SHP77 treated with DMSO at 0.1 percent for 48 hours (cell line): ENCODE results near the gene NKX2-1.
"Not testable (repeated sequence)": the region's sequence is repeated elsewhere in the genome, so short reads cannot be mapped to it uniquely, and the experiment has no call there.

Source experiments
- DNase-seq: peaks from one replicate; lab custom pipeline; 2025; lab: John Stamatoyannopoulos, UW

NKX2-1 gene

DNA sequence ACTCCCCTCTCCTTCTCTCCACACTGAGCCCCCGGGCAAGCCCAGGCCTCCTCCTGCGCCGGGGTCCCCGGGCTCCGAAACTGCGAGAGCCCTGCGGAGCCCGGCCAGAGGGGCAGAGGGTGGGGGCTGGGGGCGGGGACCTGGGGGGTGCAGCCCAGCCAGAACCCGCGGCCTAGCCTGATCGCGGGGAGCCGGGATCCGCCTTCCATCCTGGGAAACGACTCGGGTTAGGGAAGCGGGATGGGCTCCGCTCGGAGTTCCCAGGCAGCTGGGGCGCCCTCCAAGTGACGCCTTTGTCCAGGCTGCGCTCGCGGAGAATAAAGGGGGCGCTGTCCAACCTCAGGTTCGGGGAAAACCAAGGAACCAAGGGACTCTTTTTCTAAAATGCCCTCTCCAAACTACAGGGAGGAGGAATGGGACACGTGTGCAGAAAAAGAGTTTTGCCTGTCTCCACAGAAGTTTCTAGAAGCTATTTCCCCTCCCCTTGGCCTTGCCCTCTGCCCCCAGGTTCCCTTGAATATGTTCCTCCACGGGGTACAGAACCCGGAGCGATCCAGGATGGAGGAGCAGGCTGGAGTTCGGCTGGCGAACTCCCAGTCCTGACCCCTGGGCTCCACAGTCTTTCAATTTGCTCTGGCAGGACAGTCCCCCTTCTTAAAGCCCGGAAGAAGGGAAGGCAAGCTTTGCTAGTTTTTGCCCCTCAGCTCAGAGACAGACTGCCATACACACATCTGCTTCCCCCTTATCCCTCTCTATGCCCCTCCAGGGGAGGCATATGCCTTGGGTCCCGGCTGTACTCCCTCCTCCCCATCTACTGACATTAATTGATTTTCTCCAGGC, 13.9 kb downstream of the NKX2-1 start:
- DNase-seq: peak; percentile 29

DNA sequence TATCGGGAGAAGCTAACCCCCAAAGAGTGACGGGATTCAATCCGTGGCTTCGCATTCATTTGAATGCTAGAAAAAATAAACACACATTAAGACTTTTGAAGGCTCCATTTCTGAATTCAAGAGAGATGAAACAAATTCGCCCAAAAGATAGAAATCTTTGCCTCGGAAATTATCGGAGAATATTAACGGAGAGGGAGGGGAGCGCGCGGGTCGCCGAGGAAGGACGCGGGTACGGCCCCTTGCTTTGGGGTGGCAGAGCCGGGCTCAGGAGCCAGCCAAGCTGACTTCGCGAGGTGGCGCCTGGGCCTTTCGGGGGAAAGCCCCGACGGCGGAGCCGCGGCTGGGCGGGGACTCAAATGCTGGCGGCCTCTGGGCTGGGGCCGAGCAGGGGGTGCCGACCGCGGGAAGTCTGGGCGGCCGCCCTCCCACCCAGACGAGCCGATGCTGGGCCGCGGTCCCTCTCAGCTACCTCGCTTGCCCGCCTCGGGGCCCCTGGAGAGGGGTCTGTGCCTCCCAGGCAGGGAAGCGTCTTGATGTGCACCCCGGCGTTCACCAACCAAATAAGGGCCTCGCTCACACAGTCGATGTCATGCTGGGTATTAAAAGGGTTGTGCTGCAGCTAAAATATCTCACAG, 14.7 kb downstream of the NKX2-1 start:
- no peak for DNase-seq

DNA sequence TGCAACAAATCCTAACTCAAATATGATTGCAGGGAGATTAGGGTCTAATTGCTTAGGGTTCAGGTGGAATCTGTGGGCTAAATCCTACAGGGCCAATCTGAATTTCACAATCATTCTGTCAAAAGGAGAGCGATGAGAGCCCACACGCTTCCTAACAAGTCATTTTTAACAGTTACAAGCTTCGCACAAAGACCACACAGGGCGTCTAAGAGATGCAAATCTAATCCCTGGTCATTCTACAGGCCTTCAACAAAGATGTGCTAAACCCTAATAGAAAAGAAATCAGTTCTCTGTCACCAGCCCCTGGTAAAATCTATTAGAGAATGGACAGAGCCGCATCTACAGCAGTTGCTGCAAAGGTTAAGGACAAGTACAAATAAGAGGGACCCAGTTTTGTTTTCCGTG, 15.3 kb downstream of the NKX2-1 start:
- DNase-seq: peak; percentile 38

DNA sequence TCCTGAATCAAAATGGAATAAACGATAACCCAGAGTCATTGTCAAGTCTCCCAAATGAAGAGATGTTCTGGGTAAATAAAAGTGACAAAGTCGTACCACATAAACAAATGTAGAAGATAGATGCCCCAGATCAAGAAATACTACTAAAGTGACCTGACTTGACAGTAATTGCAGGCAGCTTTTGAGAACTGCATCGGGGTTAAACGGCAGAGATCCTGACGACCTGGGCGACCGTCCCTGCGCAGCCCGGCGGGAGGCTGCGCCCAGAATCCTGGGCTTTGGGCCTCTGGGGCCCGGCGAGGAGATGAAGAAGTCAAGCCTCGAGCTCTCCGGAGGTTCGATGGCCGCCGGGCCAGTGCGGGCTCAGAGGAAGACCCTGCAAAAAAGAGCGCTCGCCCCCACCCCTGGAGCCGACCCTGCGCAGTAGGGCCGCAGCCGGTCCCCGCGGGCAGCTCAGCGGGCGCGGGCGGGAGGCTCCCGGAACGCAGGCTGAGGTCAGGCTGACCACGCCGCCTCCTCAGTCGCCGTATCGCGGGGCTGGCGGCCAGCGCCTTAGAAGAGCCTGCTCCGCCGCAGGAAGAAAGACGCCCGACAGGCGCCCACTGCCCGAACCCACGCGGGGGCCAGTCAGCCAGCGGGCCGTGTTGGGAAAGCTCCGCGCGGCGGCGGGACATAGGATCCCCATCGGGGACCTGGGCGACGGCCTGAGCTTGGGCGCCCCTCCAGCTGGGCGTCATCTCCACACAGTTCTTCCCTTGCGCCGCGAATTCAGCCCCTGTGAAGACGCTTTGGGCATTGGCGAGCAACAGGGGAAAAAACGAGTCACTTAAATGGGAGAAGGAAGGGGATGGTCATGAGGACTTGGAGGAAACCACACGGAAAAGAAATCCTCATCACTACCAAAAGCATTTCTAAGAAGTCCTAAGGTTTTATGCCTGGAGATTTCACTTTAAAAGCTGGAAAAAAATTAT, 16.0 kb downstream of the NKX2-1 start:
- DNase-seq: peak; percentile 44

DNA sequence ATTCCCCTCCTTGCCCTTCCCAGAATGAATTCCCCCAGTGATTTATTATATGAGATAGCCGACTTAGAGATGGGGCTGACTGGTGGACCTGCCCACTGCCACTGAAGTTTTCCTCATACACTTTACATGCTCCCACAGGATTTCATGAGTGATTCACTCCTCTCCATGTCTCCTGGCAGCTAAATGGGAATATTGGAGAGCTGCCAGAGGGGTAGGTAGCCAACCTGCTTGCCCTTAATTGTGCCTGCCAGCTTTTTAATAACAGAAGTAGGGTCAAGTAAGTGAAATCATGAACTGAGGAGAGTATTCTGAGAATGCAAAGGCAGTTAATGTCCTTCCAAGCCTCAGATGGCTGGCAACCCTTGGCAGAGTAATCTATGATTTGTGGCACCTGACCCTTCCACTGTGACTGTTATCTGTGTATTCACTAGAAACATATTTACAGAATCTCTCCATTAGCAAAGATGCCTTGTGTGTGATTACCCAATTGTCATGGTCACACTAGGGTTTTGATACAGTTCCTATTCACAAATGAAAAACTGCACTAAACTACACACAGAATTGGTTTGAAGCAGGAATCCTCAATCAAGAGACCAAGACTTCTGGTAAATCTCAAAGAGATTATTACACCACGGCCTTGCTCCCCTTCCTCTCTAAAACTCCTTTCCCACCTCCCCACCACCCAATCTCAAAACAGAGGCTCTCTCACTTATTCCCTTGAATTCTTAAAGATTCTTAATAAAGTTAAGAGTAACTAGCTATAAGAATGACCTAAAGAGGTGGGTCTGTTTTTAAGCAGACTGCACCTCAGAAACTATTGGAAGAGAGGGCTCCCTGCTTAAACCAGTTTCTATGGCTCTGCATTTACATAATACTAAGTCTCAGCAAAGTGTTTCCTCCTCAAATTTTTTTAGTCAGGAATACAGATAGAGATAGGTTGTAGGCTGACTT, 17.2 kb downstream of the NKX2-1 start:
- DNase-seq: peak; percentile 48

DNA sequence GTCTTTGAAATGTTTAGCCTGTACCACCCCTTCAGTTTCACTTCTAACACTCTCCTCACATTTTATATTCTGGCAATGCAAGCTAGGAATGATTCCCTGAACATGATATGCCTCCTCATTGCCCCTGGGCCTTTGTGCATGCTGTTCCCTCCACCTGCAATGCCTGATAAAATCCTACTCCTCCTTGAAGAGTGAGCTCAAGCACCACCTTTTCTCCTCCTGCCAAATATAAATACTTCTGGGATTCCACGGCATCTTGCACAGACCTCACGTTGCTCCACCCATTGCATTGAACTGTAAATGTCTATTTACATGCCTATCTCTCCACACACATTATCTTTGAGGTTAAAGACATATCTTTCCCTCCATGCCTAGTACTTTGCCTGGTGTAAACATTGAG, 21.1 kb downstream of the NKX2-1 start:
- DNase-seq: no peak

DNA sequence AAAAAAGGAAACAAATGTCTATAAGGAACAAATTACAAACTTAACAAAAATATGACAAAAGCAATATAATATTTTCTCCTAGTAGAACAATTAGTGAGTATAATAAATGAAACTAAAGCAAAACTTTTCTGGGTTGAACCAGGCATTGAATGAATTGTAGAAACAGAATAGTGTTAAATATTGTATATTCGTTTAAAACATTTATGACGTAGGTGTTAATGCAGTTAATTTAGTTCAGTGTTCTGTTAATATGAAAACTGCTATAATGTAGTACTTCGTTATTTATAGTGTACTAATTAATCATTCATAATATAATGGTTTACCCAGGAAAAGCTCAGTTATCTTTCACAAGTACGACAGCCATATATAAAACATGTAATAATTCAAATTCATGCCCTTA, 23.7 kb downstream of the NKX2-1 start:
- DNase-seq: no peak

DNA sequence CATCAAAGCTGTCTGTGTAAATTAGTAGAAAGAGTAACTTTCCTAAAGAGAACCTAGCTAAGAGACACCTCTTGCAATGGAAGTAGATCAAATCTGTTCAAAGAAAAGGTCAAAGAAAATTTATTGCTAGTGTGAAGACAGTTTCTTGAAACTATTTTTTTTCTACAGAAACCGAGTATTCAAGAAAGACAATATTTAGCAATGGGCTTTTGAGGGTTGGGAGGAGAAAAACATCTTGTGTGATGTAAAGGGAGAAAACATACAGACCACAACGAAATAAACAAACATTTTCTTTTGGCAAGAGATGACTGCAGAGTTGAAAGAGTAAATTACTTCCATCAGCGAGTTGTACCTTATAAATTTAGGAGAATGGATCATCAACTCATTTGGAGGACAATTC, 24.4 kb downstream of the NKX2-1 start:
- DNase-seq: no peak

DNA sequence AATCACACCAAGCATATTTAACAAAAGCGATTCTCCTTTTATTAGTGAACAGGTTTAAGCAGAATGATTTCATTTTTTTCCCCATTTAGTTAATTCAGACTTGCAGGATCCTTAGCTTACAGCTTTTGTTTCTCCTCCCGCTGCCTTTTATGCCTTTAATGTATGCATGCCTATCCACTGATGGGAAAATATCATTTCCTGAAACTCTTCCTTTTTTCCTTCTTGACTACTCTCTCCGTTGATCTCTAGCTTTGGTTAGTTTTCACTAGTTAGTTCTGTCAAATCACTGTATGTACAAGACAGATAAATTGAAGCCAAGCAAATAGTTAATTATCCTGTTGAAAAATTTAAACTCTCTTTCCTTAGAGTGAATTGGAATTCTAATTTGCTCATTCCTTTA, 26.3 kb downstream of the NKX2-1 start:
- no peak for DNase-seq

DNA sequence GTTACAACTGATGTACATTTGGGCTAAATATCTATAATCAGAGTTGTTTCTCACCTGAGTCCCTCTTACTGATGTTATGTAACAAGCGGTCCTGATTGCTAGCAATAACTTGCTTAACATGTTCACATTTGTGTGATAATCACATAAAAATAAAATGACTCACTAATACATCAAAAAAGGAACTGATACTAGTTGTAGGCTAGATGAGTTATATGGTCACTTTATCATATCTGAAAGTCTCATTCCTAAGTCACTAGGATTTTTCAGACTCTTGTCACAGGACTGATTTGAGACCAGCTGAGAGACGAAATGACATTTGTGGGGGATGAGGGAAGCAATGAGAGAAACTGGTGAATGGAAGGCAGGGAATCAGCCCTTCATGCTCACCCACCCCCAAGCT, 34.3 kb downstream of the NKX2-1 start:
- DNase-seq: no peak

DNA sequence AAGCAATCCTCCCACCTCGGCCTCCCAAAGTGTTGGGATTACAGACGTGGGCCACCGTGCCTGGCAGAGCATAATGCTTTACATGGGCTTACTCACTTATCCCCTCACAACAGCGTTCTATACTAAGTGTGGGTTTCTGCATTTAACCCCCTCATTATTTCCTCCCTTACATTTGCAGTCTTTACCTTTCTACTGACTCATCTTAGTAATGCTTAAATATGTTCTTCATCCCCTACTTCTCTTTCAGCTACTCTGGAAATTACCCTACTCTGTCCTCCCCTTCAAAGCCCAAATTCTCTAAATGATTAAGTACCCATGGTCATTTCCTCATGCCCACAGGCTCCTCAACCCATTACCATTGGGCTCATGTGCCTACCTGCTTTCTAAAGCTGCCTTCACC, 40.7 kb downstream of the NKX2-1 start:
- no peak for DNase-seq

DNA sequence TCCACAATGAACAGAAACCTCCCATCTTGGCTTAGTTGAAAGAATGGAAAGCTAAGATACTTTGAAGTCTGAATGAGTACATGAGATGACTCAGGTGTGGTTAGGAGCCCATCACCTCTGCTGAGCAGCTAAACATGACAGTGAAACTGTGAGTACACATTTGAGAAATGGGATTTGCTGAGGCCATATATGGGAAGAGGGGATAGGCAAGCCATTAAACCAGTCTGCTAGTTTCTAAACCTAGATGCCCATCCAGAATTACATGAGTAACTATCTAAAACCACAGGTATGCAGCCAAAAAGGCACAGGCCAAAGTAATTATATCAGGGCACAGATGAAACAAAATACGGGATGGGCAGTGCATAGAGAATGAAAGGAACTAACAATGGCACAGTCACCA, 41.2 kb downstream of the NKX2-1 start:
- no peak for DNase-seq

DNA sequence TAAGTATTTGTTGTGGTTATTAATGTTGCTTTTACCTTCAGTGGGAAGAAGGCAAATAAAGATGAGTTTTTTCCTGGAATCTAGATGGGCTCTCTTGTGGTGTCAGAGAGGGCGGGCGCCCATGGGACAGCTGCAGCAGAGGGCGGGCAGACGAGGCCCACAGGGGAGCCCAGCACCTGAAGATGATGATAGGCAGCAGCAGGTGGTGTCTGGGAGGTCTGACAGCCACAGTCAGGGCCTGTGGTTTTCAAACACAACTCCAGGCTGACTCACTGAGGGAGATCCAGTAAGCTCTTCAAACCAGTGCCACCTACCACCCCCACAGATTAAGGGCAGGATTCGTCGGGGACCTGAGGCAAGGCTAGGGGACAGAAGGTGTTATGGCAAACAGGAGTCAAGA, 42.8 kb downstream of the NKX2-1 start:
- peak; percentile 57 for DNase-seq

DNA sequence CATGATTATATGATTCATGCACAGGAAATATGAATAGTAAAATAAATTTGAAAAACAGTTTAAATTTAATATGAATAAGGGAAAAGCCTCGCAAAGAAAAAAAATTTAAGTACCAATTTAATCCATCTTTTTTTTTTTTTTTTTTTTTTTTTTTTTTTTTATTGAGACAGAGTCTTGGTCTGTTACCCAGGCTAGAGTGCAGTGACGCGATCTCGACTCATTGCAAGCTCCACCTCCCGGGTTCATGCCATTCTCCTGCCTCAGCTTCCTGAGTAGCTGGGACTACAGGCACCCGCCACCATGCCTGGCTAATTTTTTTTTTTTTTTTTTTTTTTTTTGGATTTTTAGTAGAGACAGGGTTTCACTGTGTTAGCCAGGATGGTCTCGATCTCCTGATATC, 44.0 kb downstream of the NKX2-1 start:
- DNase-seq: not testable (repeated sequence)

DNA sequence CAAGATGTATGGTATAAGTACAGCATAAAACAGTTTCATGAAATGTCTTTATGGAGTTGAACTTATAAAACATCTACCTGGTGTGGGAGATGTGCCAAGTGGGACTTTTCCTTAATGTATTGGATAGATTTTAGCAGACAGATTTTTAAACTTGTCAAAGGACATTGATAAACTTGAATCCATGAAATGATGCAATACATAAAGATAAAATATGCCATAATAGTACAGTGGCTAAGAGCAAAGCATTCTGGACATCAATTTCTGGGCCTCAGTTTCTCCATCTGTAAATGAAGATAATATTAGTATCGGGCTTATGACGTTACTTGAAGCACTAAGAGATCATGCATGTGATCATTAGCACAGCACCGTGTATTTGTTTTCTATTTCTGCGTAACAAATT, 45.4 kb downstream of the NKX2-1 start:
- DNase-seq: no peak

DNA sequence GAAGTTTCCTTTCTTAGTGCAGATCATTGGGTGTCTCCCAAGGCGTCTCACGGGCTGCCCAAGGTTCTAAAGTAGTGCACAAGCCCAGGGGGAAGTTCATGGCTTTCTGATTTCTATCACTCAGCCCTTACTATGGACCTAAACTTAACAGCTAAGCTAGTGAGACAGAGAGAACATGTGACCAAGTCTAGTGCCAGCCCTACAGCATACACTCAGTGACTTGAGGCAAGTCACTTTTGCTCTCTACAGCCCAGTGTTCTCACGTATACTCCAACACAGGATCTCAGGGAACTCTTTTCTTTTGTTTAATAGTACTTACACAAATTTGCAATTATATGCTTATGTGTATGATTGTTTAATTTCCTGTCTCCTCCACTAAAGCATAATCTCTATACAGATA, 48.6 kb downstream of the NKX2-1 start:
- DNase-seq: no peak

DNA sequence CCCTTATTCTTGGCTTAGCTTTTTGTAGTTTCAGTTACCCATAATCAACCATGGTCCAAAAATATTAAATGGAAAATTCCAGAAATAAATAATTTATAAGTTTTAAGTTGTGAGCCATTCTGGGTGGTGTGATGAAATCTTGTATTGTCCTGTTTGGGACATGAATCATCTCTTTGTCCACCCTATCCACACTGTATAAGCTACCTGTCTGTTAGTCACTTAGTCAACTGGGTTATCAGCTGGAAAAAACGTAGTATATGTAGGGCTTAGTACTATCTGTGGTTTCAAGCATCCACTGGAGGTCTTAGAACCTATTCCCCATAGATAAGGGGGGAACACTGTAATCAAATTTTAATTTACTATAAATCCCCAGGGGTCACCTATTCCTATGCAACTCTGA, 52.7 kb downstream of the NKX2-1 start:
- no peak for DNase-seq
